GM12878 (cell line): ENCODE data around the gene PRKG1. TPM values are rescaled to one million over a fixed set of nuclear protein-coding genes. Genes with fewer than 3 reads are reported as not detected.

Experiments
- ATAC-seq: fragments of 200-7000 bp; cut with Tn5 transposase; 3 replicates; pipeline ENCODE4 v1.9.1; 2020; ENCODE audit warnings: mild to moderate bottlenecking, moderate library complexity
- BruUV-seq: library from RNA; stranded (reverse); fragments of 400-500 nt; replicated peaks from 2 replicates; lab custom pipeline; 2021; lab: Mats Ljungman, UMichigan
- CTCF ChIA-PET: fragments of 300-600 bp; sonication (Branson Sonifier 250); formaldehyde crosslinking; extraction: SDS; loops from one replicate; lab custom pipeline; 2021; ENCODE audit warnings: inconsistent platforms; lab: Yijun Ruan, JAX
- POLR2A ChIA-PET: fragments of 350-600 bp; formaldehyde crosslinking; extraction: SDS; loops from one replicate; lab custom pipeline; 2021; ENCODE audit warnings: inconsistent platforms; lab: Charles Lee
- RAD21 ChIA-PET: fragments of 300-600 bp; sonication (Branson Sonifier 250); formaldehyde crosslinking; loops from one replicate; lab custom pipeline; 2023; ENCODE audit warnings: antibody characterized with exemption; ENCODE audit not compliant: unreplicated experiment; lab: Charles Lee
- SMC1A ChIA-PET: fragments of 300-600 bp; sonication (Branson Sonifier 250); formaldehyde crosslinking; loops from one replicate; lab custom pipeline; 2023; ENCODE audit not compliant: unreplicated experiment, uncharacterized antibody; lab: Charles Lee
- DNase-seq: peaks from one replicate; pipeline ENCODE4 v3.0.0-alpha.2; 2011; ENCODE audit warnings: low read depth, low spot score
- FAIRE-seq: peaks from 3 replicates; lab custom pipeline; 2011; peaks lifted over from hg19 to GRCh38; lab: Jason Lieb, UNC
- H2AFZ ChIP-seq: 2 replicates; pipeline ENCODE4 v1.6.0; 2011; ENCODE audit warnings: low read depth, low read length, control low read depth; ENCODE audit not compliant: control insufficient read depth
- H3K27ac ChIP-seq: 2 replicates; pipeline ENCODE4 v1.5.1; 2011; ENCODE audit warnings: control low read depth; ENCODE audit not compliant: control insufficient read depth, insufficient read depth
- H3K27me3 ChIP-seq, 2 experiments: replicated peaks in 1 of 2; 2 replicates each; pipeline versions ENCODE4 v1.6.0 to v1.6.1; 2011; ENCODE audit warnings: low read length in 1 of 2; ENCODE audit not compliant: control insufficient read depth in 2 of 2, insufficient read depth in 2 of 2
- H3K36me3 ChIP-seq, 2 experiments: 2 replicates each; pipeline ENCODE4 v1.5.1; 2011; ENCODE audit warnings: low read length in 1 of 2; ENCODE audit not compliant: control insufficient read depth in 2 of 2, insufficient read depth in 2 of 2
- H3K4me1 ChIP-seq: 2 replicates; pipeline ENCODE4 v1.6.1; 2011; ENCODE audit warnings: mild to moderate bottlenecking, low read length, moderate library complexity, mixed read lengths; ENCODE audit not compliant: control insufficient read depth, insufficient read depth
- H3K4me2 ChIP-seq: 2 replicates; pipeline ENCODE4 v1.6.0; 2011; ENCODE audit warnings: control low read depth; ENCODE audit not compliant: control insufficient read depth, insufficient read depth
- H3K4me3 ChIP-seq: fragments of 200-600 bp; sonication (generic); 2 replicates; pipeline ENCODE4 v1.5.1; 2016
- H3K79me2 ChIP-seq: 2 replicates; pipeline ENCODE4 v1.6.0; 2011; ENCODE audit warnings: low read length; ENCODE audit not compliant: control insufficient read depth, insufficient read depth
- H3K9ac ChIP-seq: 2 replicates; pipeline ENCODE4 v1.8.0; 2011; ENCODE audit warnings: low read length, control low read depth, mixed read lengths; ENCODE audit not compliant: control insufficient read depth, insufficient read depth
- H3K9me3 ChIP-seq: replicated peaks from 3 replicates; pipeline ENCODE4 v1.5.1; 2011; ENCODE audit warnings: mild to moderate bottlenecking, low read length; ENCODE audit not compliant: control insufficient read depth, insufficient read depth
- H4K20me1 ChIP-seq: 2 replicates; pipeline ENCODE4 v1.6.0; 2011; ENCODE audit not compliant: control insufficient read depth, insufficient read depth
- BMI1 ChIP-seq: fragments of 450-650 bp; IDR thresholded peaks from 2 replicates; pipeline ENCODE4 v1.6.1; 2016; ENCODE audit warnings: mild to moderate bottlenecking, moderate library complexity, borderline replicate concordance
- CHD2 ChIP-seq: IDR thresholded peaks from 2 replicates; pipeline ENCODE4 v1.6.1; 2011; ENCODE audit warnings: low read depth, low read length, improper control_type of control experiment, borderline replicate concordance
- EGR1 ChIP-seq, 2 experiments: IDR thresholded peaks; 1 replicate in 1 of 2; 2 replicates in 1 of 2; pipeline ENCODE4 v1.6.1; 2011 to 2012; ENCODE audit warnings: low read depth in 2 of 2, low read length in 2 of 2, borderline replicate concordance in 1 of 2, mild to moderate bottlenecking in 1 of 2, moderate library complexity in 1 of 2
- FOXK2 ChIP-seq: fragments of 450-650 bp; IDR thresholded peaks from 2 replicates; pipeline ENCODE4 v1.6.1; 2017; ENCODE audit warnings: mild to moderate bottlenecking, moderate library complexity
- JUNB ChIP-seq: IDR thresholded peaks from 2 replicates; pipeline ENCODE4 v1.6.1; 2016; ENCODE audit warnings: antibody characterized with exemption, mild to moderate bottlenecking
- MXI1 ChIP-seq: fragments of 150-350 bp; IDR thresholded peaks from 2 replicates; pipeline ENCODE4 v1.6.1; 2011; ENCODE audit warnings: low read depth, mild to moderate bottlenecking, inconsistent platforms, low read length, improper control_type of control experiment
- NFYA ChIP-seq: IDR thresholded peaks from 2 replicates; pipeline ENCODE4 v1.6.1; 2011; ENCODE audit warnings: low read depth, mild to moderate bottlenecking, low read length, improper control_type of control experiment, borderline replicate concordance
- NR2C2 ChIP-seq: IDR thresholded peaks from 2 replicates; pipeline ENCODE4 v1.6.1; 2011; ENCODE audit warnings: borderline replicate concordance, low read depth; ENCODE audit not compliant: control insufficient read depth, insufficient read length
- PAX5 ChIP-seq: IDR thresholded peaks from 2 replicates; pipeline ENCODE4 v1.6.1; 2011; ENCODE audit warnings: low read depth, low read length, borderline replicate concordance
- POLR2AphosphoS2 ChIP-seq: IDR thresholded peaks from 2 replicates; pipeline ENCODE4 v1.6.1; 2011; ENCODE audit warnings: low read depth, mild to moderate bottlenecking, low read length, improper control_type of control experiment, moderate library complexity
- RAD51 ChIP-seq: fragments of 450-650 bp; IDR thresholded peaks from 2 replicates; pipeline ENCODE4 v1.6.1; 2016; ENCODE audit warnings: moderate library complexity, mild to moderate bottlenecking, inconsistent platforms
- RBBP5 ChIP-seq: fragments of 200-600 bp; sonication (generic); conservative IDR thresholded peaks from 2 replicates; pipeline ENCODE4 v1.6.1; 2016
- RFX5 ChIP-seq: IDR thresholded peaks from 2 replicates; pipeline ENCODE4 v1.6.1; 2011; ENCODE audit warnings: low read depth, low read length, improper control_type of control experiment
- RUNX3 ChIP-seq: IDR thresholded peaks from 2 replicates; pipeline ENCODE4 v1.6.1; 2012; ENCODE audit warnings: low read length, inconsistent platforms
- SIN3A ChIP-seq: IDR thresholded peaks from 2 replicates; pipeline ENCODE4 v1.6.1; 2012; ENCODE audit warnings: low read depth, low read length, improper control_type of control experiment
- SPI1 ChIP-seq: IDR thresholded peaks from 2 replicates; pipeline ENCODE4 v1.6.1; 2011; ENCODE audit warnings: low read depth, mild to moderate bottlenecking, low read length, moderate library complexity, borderline replicate concordance; ENCODE audit not compliant: insufficient read depth
- SREBF2 ChIP-seq: IDR thresholded peaks from 2 replicates; pipeline ENCODE4 v1.6.1; 2012; ENCODE audit warnings: mild to moderate bottlenecking, low read length
- TAF1 ChIP-seq: IDR thresholded peaks from 2 replicates; pipeline ENCODE4 v1.6.1; 2011; ENCODE audit warnings: mild to moderate bottlenecking, low read depth, low read length, borderline replicate concordance
- TCF12 ChIP-seq: IDR thresholded peaks from 2 replicates; pipeline ENCODE4 v1.6.1; 2011; ENCODE audit warnings: low read depth, mild to moderate bottlenecking, low read length
- WGBS: methylation state at CpG from one replicate; pipeline ENCODE4 v1.1.6; 2016; ENCODE audit warnings: low lambda C conversion rate; ENCODE audit not compliant: insufficient replicate concordance, insufficient coverage; ENCODE audit errors: missing lambda C conversion rate; 5-methylcytosine and 5-hydroxymethylcytosine counted together
- in situ Hi-C: fragments of 300-500 bp; cut with MboI; formaldehyde crosslinking; loops from 9 replicates; pipeline ENCODE4 v1.14.3; 2018; ENCODE audit warnings: mixed read lengths
- intact Hi-C: fragments of 100-400 bp; cut with micrococcal nuclease; formaldehyde crosslinking; loops from one replicate; pipeline ENCODE4 v1.14.2; 2022; ENCODE audit not compliant: unreplicated experiment
- polyA plus RNA-seq, 11 experiments: library from polyadenylated mRNA; depleted of rRNA in 4 of 11; unstranded in 6 of 11; stranded (reverse) in 5 of 11; fragments of >200 nt; fragmentation: Nextera tagmentation in 4 of 11; fragmentation: Illumina TruSeq in 1 of 11; extraction: Ambion mirVana in 4 of 11; extraction: Trizol in 1 of 11; gene quantifications; 1 replicate in 1 of 11; 2 replicates in 10 of 11; pipeline versions ENCODE4 v1.2.1 to v1.2.3, GENCODE V29; 2011 to 2016; ENCODE audit warnings: inconsistent platforms in 2 of 11, missing spikeins in 2 of 11, low read depth in 1 of 11
- total RNA-seq, 4 experiments: library from RNA; depleted of rRNA in 3 of 4; stranded (reverse); fragments of >200 nt in 3 of 4; fragmentation: Illumina TruSeq in 1 of 4; extraction: Trizol in 1 of 4; gene quantifications; 2 replicates each; pipeline versions ENCODE4 v1.2.1 to v1.2.3, GENCODE V29; 2013 to 2021

PRKG1 gene
- total and polyA plus RNA-seq, 10 of the 15 experiments (the other 5 are each of a cell fraction or from before 2014, with no cell fraction given) = 0.04 to 0.05 TPM; not detected in 8

- Histone ChIP-seq H3K9me3 (no peaks in the 10 kb centered on the region), H4K20me1 (no peaks in the 10 kb centered on the region), H3K4me3 (no peak overlapping the region), H2AFZ (no peak overlapping the region), H3K9ac (no peak overlapping the region), H3K79me2 (peaks cover 19% of the 10 kb centered on the region), H3K27ac (no peak overlapping the region), H3K27me3 (no peaks in the 10 kb centered on the region), H3K36me3 (no peaks in the 10 kb centered on the region; a peak in 1 of 4 replicates), H3K4me2 (no peak overlapping the region), H3K4me1 (0 out of 2 replicates have a peak, but pooled peaks cover 3% of the 10 kb centered on the region)
- POLR2A ChIA-PET = no interaction called here
- CTCF ChIA-PET = interaction anchor here (0.6 to 1.4 kb wide), 2 partner anchors 187 to 305 kb away, joined by 3 read pairs; no protein-coding TSS in a partner anchor
- SMC1A ChIA-PET = interaction anchor here (0.8 to 1.4 kb wide), 6 partner anchors 10 to 65 kb away, joined by 3 to 4 read pairs (median 3); no protein-coding TSS in a partner anchor
- no peak for TF ChIP-seq SREBF2
- TF ChIP-seq JUNB = no peak
- TF ChIP-seq RAD51 = no peak
- TF ChIP-seq POLR2AphosphoS2 = no peak
- RAD21 ChIA-PET = no interaction called here
- BruUV-seq = no TSS peak
- FAIRE-seq = no peak
- no peak for ATAC-seq
- no peak for DNase-seq
- intact Hi-C loops (no loop called here), in situ Hi-C loops (loop anchor here (10.0 kb wide), 1 partner anchor 1039 kb away; no protein-coding TSS in a partner anchor)
- 74% methylated on average over 5 of the region's 5 CpGs for WGBS
These were observed 619.9 kb downstream of the PRKG1 start for GRCh38 chr10:51694086-51694768.

GRCh38 chr10:51696251-51696650, 622.0 kb downstream of the PRKG1 start:
- no peaks in the 10 kb centered on the region for H3K27me3 ChIP-seq
- ChIA-PET POLR2A (no interaction called here), CTCF (no interaction called here), SMC1A (interaction anchor here (0.8 kb wide), 1 partner anchor 14 kb away, joined by 4 read pairs; no protein-coding TSS in a partner anchor), RAD21 (no interaction called here)
- H3K4me2 ChIP-seq = no peak overlapping the region
- intact Hi-C loops = no loop called here
- no peak overlapping the region for H3K27ac ChIP-seq
- no peaks in the 10 kb centered on the region for H3K9me3 ChIP-seq
- FAIRE-seq (no peak), ATAC-seq (no peak), DNase-seq (no peak)
- no peaks in the 10 kb centered on the region for H4K20me1 ChIP-seq
- no peaks in the 10 kb centered on the region; a peak in 1 of 4 replicates for H3K36me3 ChIP-seq
- peaks cover 21% of the 10 kb centered on the region for H3K79me2 ChIP-seq
- no peak overlapping the region for H3K9ac ChIP-seq
- BruUV-seq = no TSS peak
- in situ Hi-C loops = loop anchor here (10.0 kb wide), 1 partner anchor 1041 kb away; no protein-coding TSS in a partner anchor
- H3K4me3 ChIP-seq = 0 out of 2 replicates have a peak overlapping the region, but pooled peaks have one; percentile 2
- WGBS = 100% methylated on average over 1 of the region's 1 CpG
- H2AFZ ChIP-seq = no peak overlapping the region
- peaks cover 6% of the 10 kb centered on the region; the same call in 1 of the 2 replicates for H3K4me1 ChIP-seq
- no peak for TF ChIP-seq RFX5
- no peak for TF ChIP-seq RBBP5
- no peak for TF ChIP-seq EGR1 (IDR thresholded peaks at IDR 0.05; ENCODE audit: borderline replicate concordance in 1 of 2, low read depth in 2 of 2, low read length in 2 of 2)
- no peak for TF ChIP-seq FOXK2
- TF ChIP-seq SIN3A = no peak
- no peak for TF ChIP-seq CHD2
- TF ChIP-seq NFYA = no peak
- no peak for TF ChIP-seq PAX5
- TF ChIP-seq MXI1 = no peak
- TF ChIP-seq SPI1 = no peak
- no peak for TF ChIP-seq RUNX3
- no peak for TF ChIP-seq BMI1
- no peak for TF ChIP-seq TCF12
- TF ChIP-seq TAF1 = no peak
- no peak for TF ChIP-seq NR2C2
